RCC 7860 (cell line): Measurements from ENCODE around the gene CENPX.

ENCODE experiments used
- DNase-seq: peaks from one replicate; pipeline ENCODE4 v3.0.0-alpha.2; 2015; ENCODE audit warnings: low spot score
- FAIRE-seq: peaks from 2 replicates; lab custom pipeline; 2012; peaks lifted over from hg19 to GRCh38; lab: Jason Lieb, UNC

CENPX gene

GRCh38 chr17:82013772-82014321, 8.8 kb downstream of the CENPX start:
- no peak for FAIRE-seq
- DNase-seq = no peak

- no peak for FAIRE-seq
- DNase-seq = no peak
These were observed 9.3 kb downstream of the CENPX start for GRCh38 chr17:82013341-82013740.

- no peak for DNase-seq
These were observed 9.9 kb downstream of the CENPX start for GRCh38 chr17:82012640-82013295.

GRCh38 chr17:82012261-82012639, 10.4 kb downstream of the CENPX start:
- DNase-seq (no peak), FAIRE-seq (no peak)

More at GRCh38 chr17:82012640-82013295, 9.9 kb downstream of the CENPX start:
- FAIRE-seq = no peak

- DNase-seq = no peak
- no peak for FAIRE-seq
These were observed 11.0 kb downstream of the CENPX start for GRCh38 chr17:82011617-82012187.

- FAIRE-seq (no peak), DNase-seq (no peak)
These were observed 11.8 kb downstream of the CENPX start for GRCh38 chr17:82010575-82011525.

GRCh38 chr17:82009413-82009812, 13.3 kb downstream of the CENPX start:
- FAIRE-seq = no peak
- DNase-seq = no peak

- no peak for DNase-seq
- no peak for FAIRE-seq
These were observed 13.7 kb downstream of the CENPX start for GRCh38 chr17:82008941-82009405.

- FAIRE-seq (no peak), DNase-seq (no peak)
These were observed 14.3 kb downstream of the CENPX start for GRCh38 chr17:82008258-82008940.

GRCh38 chr17:82007495-82008257, 15.0 kb downstream of the CENPX start:
- DNase-seq (no peak), FAIRE-seq (no peak)

GRCh38 chr17:82007228-82007494, 15.5 kb downstream of the CENPX start:
- no peak for FAIRE-seq

GRCh38 chr17:82006468-82007227, 16.0 kb downstream of the CENPX start:
- no peak for FAIRE-seq
- no peak for DNase-seq

More at GRCh38 chr17:82007228-82007494, 15.5 kb downstream of the CENPX start:
- no peak for DNase-seq

GRCh38 chr17:82005701-82006348, 16.9 kb downstream of the CENPX start:
- FAIRE-seq = no peak
- no peak for DNase-seq

- DNase-seq (no peak), FAIRE-seq (no peak)
These were observed 17.9 kb downstream of the CENPX start for GRCh38 chr17:82004517-82005455.

GRCh38 chr17:82003411-82004381, 19.0 kb downstream of the CENPX start:
- FAIRE-seq (peak; percentile 94), DNase-seq (peak; percentile 96)

GRCh38 chr17:82001571-82002056, 21.1 kb downstream of the CENPX start:
- FAIRE-seq (no peak), DNase-seq (no peak)
